GM21825 (cell line): ENCODE data around the gene OSER1.

Experiments used
- ATAC-seq: cut with Tn5 transposase; IDR thresholded peaks from one replicate; pipeline ENCODE4 v1.9.1; 2021; ENCODE audit warnings: mild to moderate bottlenecking, moderate library complexity; ENCODE audit not compliant: unreplicated experiment

OSER1 gene

DNA sequence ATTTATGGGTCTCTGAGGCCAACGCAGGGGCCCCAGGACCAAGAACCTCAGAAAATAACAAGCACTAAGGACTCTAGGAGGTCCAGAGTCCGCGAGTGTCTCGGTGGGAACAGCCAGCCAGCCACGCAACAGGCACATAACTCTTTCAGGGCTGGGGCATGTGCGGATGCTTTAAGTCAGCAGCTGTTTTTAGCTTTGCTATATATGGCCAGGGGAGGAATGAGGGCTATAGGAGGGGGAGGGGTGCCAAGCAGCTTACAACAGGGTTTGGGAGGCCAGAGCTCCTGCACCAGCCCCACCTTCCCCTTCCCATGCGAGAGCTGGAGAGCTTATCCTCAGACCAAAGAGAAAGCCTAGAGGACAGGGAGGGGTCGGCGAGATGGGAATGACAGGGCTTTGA, 29.8 kb downstream of the OSER1 start:
- no peak for ATAC-seq

DNA sequence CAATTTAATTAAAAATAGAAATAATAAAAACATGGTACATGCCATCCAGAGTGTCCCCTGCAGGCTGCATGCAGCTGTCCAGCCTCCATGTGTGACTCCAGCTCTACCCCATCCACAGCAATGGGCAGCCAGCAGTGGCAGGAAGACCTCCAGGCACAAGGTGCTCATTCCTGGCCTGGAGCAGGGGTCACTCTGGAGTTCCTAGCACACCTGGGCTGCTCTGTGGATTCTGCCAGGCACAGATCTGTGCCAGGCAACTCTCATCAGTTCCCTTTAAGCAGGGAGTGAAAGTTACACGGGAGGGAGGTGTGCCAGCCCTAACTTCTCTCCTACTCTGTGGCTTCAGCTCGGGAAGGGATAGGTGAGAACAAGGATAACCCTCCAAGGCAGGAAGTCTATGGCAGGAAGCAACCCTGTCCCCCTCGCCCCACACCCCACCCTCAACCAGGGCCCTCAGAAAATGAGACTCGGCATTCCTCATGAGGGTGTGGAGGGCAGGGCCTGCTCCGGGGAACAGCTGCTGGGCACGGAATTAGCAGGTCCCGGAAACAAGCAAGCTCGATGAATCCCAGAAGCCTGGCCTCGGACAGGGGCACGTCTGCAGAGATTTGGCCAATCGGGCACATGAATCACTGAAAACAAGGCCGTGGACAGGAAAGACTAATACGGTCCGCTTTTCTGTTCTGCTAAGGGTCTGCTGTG, 33.6 kb downstream of the OSER1 start:
- no peak for ATAC-seq

DNA sequence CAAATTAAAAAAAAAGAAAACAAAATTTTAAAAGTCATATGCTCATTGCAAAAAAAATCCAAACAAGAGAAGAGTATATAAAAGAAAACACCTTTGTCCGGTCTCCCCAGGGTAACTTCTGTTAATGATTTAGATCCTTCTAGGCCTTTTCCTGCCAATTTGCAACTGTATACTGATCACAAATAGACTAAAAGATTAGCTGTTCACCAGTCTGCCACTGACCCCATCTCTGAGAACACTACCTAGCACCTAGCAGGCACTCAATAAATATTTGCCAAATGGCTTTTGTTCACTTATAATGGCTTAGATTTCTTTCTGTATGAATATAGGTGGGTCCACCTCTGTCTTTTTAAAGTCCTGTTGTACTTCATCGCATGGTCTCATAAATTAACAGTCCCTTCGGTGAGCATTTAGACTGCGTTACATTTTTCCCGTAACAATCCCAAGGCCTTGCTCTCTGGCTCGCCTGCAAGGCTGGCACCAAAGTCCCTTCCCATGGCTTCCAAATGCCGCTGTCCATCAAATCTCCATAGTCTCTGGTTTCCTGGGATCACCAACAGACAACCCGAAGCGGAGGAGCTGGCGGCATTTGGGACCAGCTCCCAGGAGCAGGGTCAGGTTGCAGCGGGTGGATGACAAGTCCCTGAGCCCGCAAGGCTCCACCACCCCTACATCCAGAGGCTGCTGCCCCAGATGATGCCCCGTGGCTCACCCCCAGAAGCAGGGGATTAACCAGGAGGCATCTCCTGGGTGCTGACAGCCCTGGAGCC, 35.4 kb downstream of the OSER1 start:
- no peak for ATAC-seq

DNA sequence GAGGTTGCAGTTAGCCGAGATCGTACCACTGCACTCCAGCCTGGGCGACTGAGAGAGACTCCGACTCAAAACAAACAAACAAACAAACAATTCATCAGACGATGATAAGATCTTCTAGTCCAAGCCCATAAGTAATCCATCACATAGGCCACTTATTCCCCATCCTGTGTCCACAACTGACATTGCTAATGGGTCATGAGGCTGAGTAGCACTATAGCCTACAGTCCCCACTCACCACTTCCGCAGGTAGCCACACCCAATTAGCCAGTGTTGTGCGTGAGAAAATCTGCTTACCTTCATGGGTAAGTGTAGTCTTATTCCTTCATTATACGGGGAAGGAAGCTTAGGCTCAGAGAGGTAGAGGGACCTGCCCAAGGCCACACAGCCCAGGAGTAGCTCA, 36.7 kb downstream of the OSER1 start:
- ATAC-seq, result no peak

DNA sequence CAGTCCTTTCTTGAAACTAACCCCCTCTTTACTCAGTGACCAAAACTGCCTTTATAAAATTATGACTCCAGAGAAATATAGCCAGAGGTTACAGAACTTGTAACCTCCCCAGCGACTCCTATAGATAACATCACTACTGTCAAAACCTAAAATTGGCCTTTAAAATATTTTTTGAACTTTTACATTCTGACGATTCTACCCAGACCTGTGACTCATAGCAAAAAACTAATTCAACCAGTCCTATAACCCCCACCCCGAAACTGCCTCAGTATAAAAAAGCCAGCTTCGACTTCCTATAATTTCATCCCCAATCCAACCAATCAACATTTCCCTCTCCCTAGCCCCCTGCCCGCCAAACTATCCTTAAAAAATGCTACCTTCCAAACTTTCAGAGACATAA, 37.5 kb downstream of the OSER1 start:
- no peak for ATAC-seq

DNA sequence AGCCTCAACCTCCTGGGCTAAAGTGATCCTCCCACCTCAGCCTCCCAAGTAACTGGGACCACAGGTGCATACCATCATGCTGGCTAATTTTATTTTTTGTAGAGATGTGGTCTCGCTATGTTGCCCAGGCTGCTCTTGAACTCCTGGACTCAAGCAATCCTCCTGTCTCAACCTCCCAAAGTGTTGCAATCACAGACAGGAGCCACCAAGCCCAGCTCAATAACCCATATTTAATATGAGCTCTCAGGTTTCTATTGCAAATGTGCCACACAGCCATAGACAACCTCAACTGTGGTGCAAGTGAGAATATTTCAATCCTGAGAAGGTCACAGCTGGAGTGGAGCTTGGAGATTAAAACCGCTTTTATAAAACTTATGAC, 38.0 kb downstream of the OSER1 start:
- ATAC-seq, result no peak

DNA sequence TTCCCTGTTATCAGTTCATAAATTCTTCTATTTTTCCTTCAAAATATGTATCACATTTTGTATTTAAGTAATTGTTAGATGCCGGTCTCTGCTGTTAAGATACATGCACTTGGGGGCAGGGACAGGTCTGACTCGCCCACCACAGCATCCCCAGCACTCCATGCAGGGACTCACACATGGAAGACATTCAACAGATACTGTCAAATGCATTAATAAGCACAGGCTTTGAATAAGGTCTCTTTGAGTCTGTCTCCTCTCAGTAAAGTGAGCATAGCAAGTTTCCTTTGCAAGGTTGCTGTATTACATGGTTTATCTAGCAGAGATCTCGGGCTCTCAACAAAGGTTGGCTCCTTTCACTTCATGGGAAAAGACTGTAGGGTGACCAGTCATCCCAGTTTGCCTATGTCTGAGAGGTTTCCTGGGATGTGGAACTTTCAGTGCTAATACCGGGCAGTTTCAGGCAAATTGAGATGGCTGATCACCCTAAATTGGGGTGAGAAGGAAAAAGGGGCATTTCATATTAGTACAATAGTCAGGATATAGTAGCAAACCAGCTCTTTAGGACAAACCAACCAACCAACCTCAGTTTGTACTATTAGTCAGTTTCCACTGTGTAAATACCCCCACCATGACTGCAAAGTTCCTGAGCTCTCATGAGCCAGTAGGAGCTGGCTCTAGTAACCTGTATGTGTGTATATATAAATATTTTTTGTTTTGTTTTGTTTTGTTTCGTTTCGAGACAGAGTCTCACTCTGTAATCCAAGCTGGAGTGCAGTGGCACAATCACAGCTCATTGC, 38.6 kb downstream of the OSER1 start:
- ATAC-seq, result no peak

DNA sequence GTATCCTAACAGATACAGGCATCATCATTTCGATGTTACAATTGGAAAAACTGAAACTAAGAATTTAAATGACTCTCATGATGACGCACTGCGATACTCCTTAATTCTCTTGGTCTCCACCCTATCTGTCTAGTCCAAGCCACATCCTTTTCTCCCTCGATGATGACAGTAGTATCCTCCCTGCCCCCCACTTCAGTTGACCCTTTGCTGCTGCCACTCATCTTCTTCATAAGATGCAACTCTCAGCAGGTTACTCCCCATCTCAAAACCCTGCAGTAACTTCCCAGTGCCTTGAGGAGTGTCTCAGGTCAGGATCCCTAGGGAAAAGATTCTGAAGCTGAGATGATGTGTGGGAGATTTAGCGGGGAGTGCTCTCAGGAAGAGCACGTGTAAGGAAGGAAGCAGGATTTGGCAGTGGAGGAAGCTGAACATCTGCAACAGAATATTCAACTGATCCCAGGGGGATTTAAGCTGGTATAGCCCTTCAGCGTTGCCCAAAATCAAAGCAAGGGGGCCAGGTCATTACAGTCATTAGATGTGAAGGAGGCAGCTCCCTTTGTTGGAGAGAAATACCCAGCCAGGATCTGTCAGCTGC, 39.7 kb downstream of the OSER1 start:
- no peak for ATAC-seq

DNA sequence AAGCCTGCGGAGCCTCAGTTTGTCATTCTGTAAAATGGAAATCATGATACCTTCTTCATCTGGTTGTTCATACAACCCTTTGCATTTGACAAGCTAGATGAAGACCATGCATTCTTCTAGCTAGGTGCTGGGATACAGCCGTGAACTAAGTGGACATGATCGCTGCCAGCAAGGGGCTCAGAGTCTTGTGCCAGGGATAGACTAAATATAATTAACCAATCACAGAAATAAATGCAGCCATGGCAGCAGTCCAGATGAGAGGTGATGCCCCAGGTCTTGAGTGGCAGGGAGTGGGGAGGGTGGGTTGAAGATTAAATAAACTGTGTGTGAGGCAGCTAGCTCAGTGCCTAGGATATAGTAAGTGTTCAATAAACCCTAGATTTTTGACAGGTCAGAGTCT, 42.8 kb downstream of the OSER1 start:
- ATAC-seq, result no peak

DNA sequence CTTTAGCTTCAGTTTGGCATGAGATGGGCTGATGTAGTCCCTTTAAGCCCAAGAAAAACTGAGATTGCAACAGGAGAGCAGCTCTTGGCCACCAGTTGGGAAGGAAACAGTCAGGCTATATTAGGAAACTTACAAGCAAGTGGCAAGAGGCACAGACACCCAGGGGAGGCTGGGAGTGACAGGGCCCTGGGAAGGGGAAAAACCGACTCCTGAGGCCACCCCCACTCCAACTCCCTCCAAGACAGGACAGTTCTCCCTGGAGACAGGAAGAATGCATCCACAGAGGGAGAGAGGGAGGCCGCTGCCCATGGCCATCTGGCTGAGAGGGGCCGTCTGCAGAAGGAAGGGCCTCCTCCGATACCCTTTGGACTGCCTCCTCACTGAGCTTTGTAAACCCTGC, 44.1 kb downstream of the OSER1 start:
- ATAC-seq, result no peak

DNA sequence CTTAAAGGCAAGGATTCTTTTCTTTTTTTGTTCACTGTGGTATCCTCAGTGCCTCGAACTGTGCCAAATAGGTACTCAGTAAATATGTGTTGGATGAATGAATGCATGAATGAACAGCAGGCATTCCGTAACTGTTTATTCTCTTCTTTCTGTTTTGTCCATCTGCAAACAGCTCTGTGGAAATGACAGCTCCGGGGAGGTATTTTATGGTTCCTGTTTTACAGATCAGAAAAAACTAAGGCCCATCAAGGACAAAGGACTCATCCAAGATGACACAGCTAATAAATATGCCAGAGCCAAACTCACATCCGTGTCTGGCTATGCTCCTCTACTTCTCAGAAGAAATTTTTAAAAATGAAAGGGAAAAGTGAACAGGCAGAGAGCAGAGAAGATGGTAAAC, 44.6 kb downstream of the OSER1 start:
- ATAC-seq, result no peak

DNA sequence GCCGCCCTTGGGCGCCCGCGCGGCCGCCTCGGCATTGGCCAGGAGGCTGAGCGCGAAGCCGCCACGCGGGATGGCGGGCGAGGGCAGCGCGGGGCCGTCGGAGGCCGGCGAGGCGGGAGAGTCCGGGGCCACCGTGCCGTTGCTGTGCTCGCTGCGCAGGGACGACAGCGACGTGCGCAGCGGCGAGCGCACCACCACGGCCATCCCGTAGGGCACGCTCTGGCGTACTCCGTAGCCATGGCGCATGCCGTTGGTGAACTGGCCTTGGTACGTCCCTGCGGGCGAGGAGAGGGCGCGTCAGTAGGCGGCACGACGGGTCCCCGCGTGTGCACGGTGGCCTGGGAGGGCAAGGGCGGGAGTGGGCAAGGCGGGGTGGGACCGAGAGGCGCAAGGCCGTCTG, 50.4 kb downstream of the OSER1 start:
- ATAC-seq, result no peak

DNA sequence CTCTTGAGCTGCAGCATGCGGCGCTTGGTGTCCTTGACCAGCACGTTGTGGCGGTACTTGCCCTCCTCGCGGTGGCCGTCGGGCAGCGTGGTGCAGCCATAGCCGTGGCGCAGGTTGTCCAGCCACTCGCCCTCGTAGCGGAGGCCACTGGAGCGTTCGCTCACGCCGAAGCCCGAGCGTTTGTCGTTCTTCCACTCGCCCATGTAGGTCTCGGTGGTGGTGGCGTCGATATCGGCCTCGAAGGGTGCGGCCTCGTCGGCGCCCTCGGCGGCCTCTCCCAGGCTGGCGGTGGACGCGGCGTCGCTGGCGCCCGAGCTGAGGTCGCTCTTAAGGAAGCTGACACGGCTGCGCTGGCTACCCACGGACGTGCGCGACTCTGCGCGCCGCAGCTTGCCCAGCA, 50.9 kb downstream of the OSER1 start:
- ATAC-seq, result no peak

DNA sequence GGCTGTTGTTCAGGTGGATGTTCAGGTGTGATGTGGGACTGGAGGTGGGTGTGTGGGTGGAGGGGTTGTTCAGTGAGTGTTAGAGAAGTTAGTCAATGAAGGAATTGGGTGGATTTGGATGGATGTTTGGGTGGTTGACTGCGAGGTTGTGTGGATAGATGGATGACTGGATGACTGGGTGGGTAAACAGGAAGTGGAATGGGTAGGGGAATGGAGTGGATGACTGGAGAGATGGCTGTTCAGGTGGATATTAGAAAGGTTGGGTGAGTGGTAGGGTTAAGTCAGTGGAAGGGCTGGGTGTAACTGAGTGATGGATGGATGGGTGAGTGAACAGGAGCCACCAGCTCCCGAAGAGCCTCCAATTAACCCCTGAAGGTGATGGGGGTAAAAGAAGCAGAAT, 51.4 kb downstream of the OSER1 start:
- ATAC-seq, result no peak

DNA sequence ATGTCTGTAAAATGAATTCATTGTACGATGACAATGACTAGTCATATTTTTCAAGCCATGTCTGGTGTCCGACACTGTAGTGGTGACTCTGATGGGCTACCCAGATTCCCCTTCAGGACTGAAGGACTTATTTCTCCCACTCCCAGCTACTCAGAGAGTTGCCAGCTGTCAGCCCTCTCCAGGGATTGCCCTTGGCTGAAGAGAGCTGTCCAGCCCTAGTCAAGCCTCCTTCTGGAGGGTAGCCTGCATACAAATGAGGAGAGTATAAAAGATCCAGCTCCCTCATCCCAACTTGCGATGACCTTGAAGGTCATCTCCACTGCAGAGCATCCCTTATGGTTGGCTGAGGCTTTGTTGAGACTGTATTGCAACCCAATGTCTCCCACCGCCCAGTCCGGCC, 53.5 kb downstream of the OSER1 start:
- no peak for ATAC-seq

DNA sequence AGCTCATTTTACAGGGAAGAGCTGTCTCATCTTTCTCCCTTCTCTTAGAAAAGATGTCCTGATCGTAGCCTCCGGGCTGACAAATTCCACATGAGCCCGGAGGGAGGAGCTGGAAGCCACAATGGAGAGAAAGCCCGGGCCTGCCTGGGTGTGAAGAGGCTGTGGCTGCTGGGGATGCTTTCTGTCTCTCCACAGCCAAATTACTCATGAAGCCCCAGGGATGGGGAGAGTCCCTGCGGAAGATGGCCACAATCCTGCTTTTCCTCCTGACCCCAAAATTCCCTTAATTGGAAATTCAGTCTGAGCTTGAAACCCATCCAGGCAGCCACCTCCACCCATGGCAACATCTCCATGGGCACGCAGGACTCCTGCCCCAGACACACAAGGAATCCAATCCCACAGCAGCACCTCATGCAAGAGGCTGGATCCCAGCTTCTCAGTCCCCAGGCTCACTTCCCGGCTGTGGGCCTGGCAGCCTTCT, 56.0 kb downstream of the OSER1 start:
- no peak for ATAC-seq

DNA sequence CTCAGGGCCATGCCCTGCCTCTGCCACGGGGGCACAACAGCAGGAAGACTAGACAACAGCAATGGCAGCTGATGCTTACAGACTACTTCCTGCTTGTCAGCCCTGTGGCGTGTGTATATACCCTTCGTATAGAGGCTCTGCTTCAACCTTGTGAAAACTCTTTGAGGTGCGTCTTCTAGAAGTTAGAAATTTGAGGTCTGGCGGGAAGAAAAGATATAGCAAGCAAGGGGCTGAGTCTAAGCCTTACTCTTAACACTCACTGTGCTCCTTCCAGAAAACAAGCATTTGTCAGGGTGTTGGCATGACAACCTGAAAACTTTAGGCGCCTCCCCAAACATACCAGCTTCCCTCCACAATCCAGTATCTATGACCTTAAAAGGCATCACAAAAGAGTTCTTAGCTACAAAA, 56.9 kb downstream of the OSER1 start:
- no peak for ATAC-seq

DNA sequence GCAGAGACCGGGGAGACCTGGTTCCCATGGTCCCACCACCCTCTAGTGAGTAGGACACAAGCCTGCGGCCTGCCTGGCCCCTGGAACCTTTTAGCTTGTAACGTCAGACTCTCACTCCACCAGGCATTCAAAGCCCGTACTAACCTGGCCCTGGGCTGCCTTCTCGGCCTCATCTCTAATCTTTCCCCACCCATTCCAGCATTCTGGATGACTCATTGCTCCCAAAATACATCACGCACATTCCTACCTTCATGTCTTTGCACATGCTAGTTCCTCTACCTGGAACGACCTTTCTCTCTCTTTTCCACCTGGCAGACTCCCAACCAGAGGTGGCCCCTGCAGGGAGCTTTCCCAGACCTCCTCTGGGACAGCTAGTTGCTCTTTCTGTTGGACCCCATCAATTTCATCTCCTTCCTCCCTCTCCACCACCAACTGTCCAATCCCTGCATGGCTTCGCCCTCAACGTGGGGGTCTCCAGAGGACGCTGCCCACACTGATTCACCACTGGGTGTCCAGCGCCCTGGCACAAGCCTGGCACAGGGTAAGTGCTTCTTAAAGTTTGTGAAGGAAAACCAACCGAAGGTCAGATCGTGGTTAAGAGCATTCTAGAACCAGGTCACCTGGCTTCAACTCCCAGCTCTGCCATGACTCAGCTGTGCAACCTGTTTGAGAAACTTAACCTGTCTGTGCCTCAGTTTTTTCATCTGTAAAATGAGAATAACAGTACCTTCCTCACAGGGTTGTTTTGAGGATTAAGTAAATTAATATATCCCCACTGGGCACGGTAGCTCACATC, 58.8 kb downstream of the OSER1 start:
- ATAC-seq, result no peak

DNA sequence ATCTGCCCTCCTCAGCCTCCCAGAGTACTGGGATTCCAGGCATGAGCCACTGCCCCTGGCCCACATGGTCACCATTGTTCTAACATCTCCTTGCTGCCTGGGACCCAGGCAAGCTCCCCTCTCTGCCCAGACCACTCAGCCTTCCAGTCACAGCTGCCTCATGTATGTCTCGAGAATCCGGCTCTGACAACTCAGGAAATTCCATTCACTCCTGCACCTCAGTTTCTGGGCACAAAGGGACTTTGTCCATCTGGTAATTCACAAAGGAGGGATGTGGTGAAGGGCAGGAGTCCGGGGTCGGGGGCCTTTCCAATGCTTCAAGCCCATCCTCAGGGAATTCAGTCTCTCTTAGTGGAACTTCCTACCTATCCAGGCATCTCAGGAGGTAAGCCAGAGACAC, 64.3 kb downstream of the OSER1 start:
- ATAC-seq, result no peak
